ENCODE measurements around the gene RNF212. TPM values are rescaled to one million over a fixed set of nuclear protein-coding genes. Genes with fewer than 3 reads are reported as not detected.

The RNF212 gene
- total RNA-seq, 6 donors from 2014 or later = 2.7 to 14.7 (median 5.3) TPM

DNA sequence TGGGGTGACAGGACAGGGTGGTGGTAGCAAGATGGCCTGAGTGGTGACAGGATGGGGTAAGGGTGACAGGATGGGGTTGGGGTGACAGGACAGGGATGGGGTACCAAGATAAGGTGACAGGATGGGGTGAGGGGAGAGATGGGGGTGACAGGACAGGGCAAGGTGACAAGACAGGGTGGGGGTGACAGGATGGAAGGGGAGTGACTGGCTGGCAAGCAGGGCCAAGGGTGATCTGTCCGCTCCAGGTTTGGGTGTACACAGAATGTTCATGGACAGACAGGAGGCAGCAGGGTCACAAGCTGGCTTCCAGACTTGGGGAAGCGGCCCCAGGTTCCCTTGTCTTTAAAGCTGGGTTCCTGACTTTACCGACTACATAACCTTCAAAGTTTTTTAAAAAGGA is 23.3 kb downstream of the RNF212 start:
- H3K9me3 ChIP-seq = peaks cover 0 to 7% (median 5%) of the 10 kb centered on the region in 4 donors
- H3K4me3 ChIP-seq = no peak overlapping the region
- TF ChIP-seq POLR2A (IDR thresholded peaks at IDR 0.05) = no peak
- no peak for TF ChIP-seq EP300 (IDR thresholded peaks at IDR 0.05)
- TF ChIP-seq, protein P1, sequence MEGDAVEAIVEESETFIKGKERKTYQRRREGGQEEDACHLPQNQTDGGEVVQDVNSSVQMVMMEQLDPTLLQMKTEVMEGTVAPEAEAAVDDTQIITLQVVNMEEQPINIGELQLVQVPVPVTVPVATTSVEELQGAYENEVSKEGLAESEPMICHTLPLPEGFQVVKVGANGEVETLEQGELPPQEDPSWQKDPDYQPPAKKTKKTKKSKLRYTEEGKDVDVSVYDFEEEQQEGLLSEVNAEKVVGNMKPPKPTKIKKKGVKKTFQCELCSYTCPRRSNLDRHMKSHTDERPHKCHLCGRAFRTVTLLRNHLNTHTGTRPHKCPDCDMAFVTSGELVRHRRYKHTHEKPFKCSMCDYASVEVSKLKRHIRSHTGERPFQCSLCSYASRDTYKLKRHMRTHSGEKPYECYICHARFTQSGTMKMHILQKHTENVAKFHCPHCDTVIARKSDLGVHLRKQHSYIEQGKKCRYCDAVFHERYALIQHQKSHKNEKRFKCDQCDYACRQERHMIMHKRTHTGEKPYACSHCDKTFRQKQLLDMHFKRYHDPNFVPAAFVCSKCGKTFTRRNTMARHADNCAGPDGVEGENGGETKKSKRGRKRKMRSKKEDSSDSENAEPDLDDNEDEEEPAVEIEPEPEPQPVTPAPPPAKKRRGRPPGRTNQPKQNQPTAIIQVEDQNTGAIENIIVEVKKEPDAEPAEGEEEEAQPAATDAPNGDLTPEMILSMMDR (IDR thresholded peaks at IDR 0.05) = no peak
- TF ChIP-seq POLR2AphosphoS5 (IDR thresholded peaks at IDR 0.05) = no peak
- WGBS, 2 donors = 81 to 86% methylated on average over 3 of the region's 3 CpGs
- H3K27me3 ChIP-seq = no peaks in the 10 kb centered on the region
- no peak overlapping the region for H3K27ac ChIP-seq
- H3K36me3 ChIP-seq = no peaks in the 10 kb centered on the region
- ATAC-seq (ENCODE audit: low FRiP score in 2 of 2) (no peak), DNase-seq (no peak)
- peaks cover 0 to 7% (median 0%) of the 10 kb centered on the region in 4 donors for H3K4me1 ChIP-seq

DNA sequence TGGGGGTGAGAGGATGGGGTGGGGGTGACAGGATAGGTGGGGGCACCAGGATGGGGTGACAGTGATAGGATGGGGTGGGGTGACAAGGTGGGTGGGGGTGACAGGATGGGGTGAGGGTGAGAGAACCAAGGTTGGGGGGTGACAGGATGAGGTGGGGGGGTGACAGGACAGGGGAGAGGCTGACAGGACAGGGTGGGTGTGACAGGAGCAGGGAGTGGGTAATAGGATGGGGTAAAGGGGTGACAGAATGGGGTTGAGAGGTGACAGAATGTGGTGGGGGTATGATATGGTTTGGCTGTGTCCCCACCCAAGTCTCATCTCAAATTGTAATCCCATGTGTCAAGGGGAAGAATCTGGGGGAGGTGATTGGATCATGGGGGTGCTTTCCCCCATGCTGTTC is 26.0 kb downstream of the RNF212 start:
- Histone ChIP-seq H3K4me1 (peaks cover 0 to 12% (median 0%) of the 10 kb centered on the region in 4 donors), H3K9me3 (peaks cover 0 to 7% (median 5%) of the 10 kb centered on the region in 4 donors), H3K27ac (no peak overlapping the region), H3K27me3 (no peaks in the 10 kb centered on the region), H3K36me3 (no peaks in the 10 kb centered on the region), H3K4me3 (no peak overlapping the region)
- DNase-seq (no peak), ATAC-seq (ENCODE audit: low FRiP score in 2 of 2) (no peak)
- TF ChIP-seq, protein P1 (IDR thresholded peaks at IDR 0.05) = no peak
- no peak for TF ChIP-seq POLR2AphosphoS5 (IDR thresholded peaks at IDR 0.05)
- TF ChIP-seq EP300 (IDR thresholded peaks at IDR 0.05) = no peak
- TF ChIP-seq POLR2A (IDR thresholded peaks at IDR 0.05) = no peak

DNA sequence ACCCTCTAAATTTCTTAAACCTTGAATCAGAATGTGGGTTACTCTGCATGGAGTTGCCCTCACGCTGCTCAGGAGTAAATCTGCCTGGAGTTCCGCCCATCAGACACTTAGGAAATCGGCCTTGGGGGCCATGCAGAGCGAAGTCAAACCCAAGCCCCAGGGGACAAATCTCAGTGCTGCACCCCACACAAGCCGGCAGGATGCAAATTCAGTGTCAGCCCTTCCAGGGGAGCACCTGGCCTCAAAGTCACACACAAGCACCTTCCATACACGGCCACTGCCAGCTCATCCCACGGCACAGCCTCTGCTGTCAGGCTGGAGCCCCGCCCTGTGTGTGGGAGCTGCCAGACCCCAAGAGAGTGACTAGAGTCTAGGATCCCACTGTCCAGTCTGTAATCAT is 27.4 kb downstream of the RNF212 start:
- peaks cover 3 to 15% (median 6%) of the 10 kb centered on the region in 4 donors for H3K4me1 ChIP-seq
- no peaks in the 10 kb centered on the region for H3K27me3 ChIP-seq
- WGBS, 2 donors = 77 to 81% methylated on average over 3 to 8 of the region's 8 CpGs

DNA sequence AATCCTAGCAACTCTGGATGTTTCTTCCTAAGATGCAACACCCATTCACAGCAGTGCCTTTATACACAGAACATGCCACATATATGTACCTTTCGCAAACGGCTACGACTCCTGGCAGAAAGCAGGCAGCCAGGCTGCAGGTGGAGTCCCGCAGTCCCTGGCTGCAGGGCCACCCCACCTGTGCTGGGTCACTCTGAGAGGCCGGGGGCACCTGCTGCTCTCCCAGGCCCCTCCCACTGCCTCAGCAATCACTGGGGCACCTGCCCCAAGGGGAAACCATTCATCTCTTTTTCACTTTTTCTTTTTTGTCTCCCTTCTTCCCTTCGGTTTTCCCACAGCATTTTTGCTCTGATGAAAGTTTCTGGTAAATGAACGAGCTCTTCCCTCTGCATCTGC is 28.0 kb downstream of the RNF212 start:
- WGBS, 2 donors = 84 to 90% methylated on average over 7 of the region's 7 CpGs
- TF ChIP-seq EP300 (IDR thresholded peaks at IDR 0.05) (no peak), POLR2AphosphoS5 (IDR thresholded peaks at IDR 0.05) (no peak), POLR2A (IDR thresholded peaks at IDR 0.05) (no peak)
- TF ChIP-seq, protein P1 (IDR thresholded peaks at IDR 0.05) = no peak
- Histone ChIP-seq H3K9me3 (peaks cover 0 to 7% (median 5%) of the 10 kb centered on the region in 4 donors), H3K27me3 (no peaks in the 10 kb centered on the region), H3K27ac (no peak overlapping the region), H3K4me1 (peaks cover 3 to 15% (median 6%) of the 10 kb centered on the region in 4 donors), H3K4me3 (no peak overlapping the region), H3K36me3 (no peaks in the 10 kb centered on the region)
- DNase-seq (no peak), ATAC-seq (ENCODE audit: low FRiP score in 2 of 2) (no peak)

More for the DNA sequence above, 27.4 kb downstream of the RNF212 start:
- Histone ChIP-seq H3K9me3 (peaks cover 0 to 7% (median 5%) of the 10 kb centered on the region in 4 donors), H3K4me3 (no peak overlapping the region), H3K27ac (no peak overlapping the region), H3K36me3 (no peaks in the 10 kb centered on the region)
- DNase-seq (no peak), ATAC-seq (ENCODE audit: low FRiP score in 2 of 2) (no peak)
- TF ChIP-seq POLR2AphosphoS5 (IDR thresholded peaks at IDR 0.05) (no peak), POLR2A (IDR thresholded peaks at IDR 0.05) (no peak), EP300 (IDR thresholded peaks at IDR 0.05) (no peak)
- TF ChIP-seq, protein P1 (IDR thresholded peaks at IDR 0.05) = no peak

DNA sequence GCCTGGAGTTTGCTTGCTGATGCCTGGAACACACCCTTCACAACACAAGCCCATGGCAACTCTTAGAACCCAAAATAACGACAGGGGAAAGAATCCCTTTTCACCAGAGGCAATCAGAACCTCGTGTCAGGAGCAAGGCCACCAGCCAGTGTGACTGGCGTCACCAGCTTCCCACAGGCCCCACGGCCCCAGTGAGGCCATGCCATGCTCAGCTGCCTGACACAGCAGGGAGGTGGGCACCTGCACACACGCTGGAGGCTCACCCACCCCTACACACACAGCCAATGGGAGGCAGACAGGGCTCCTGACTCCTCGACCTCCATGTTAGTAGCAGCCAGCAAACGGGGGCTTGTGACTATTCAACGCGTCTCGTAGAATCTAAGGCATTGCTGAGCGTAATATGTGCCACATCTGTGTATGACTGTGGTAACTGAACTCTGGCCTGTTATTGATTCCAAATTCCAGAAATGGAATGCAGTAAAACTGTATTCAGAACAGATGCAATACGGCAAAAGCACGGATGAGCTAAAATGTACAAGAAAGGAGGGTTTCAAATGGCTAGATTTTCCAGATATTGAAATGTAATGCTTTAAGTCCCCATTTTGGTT is 28.5 kb downstream of the RNF212 start:
- Histone ChIP-seq H3K36me3 (no peaks in the 10 kb centered on the region), H3K4me3 (no peak overlapping the region), H3K27me3 (no peaks in the 10 kb centered on the region), H3K27ac (no peak overlapping the region), H3K4me1 (peaks cover 3 to 15% (median 6%) of the 10 kb centered on the region in 4 donors), H3K9me3 (peaks cover 0 to 7% (median 5%) of the 10 kb centered on the region in 4 donors)
- no peak for ATAC-seq (ENCODE audit: low FRiP score in 2 of 2)
- TF ChIP-seq EP300 (IDR thresholded peaks at IDR 0.05) = no peak
- TF ChIP-seq, protein P1 (IDR thresholded peaks at IDR 0.05) = no peak
- TF ChIP-seq POLR2AphosphoS5 (IDR thresholded peaks at IDR 0.05) = no peak
- TF ChIP-seq POLR2A (IDR thresholded peaks at IDR 0.05) = no peak
- 78 to 84% methylated on average over 13 of the region's 13 CpGs for WGBS, 2 donors
- no peak for DNase-seq

Measured in upper lobe of left lung (tissue), 6 donors.